Trophoblast cell (in vitro differentiated cells and primary cell): ENCODE data around the gene CRCP.
"Not testable (repeated sequence)": the region's sequence is repeated elsewhere in the genome, so short reads cannot be mapped to it uniquely, and the experiment has no call there.

Source experiments
- DNase-seq, 2 donors: peaks; one replicate each; pipeline ENCODE4 v3.0.0-alpha.2; 2016
- H2AFZ ChIP-seq: 2 replicates; pipeline ENCODE4 v1.6.1; 2013; ENCODE audit warnings: low read length, moderate library complexity, mild to moderate bottlenecking; ENCODE audit not compliant: insufficient read depth, poor library complexity
- H2AK5ac ChIP-seq: 2 replicates; pipeline ENCODE4 v1.6.1; 2013; ENCODE audit warnings: mild to moderate bottlenecking, low read length
- H2BK120ac ChIP-seq: 2 replicates; pipeline ENCODE4 v1.6.1; 2013; ENCODE audit warnings: low read length, mild to moderate bottlenecking, moderate library complexity; ENCODE audit not compliant: insufficient read depth, poor library complexity
- H2BK12ac ChIP-seq: 2 replicates; pipeline ENCODE4 v1.6.1; 2013; ENCODE audit warnings: mild to moderate bottlenecking, low read length, moderate library complexity
- H2BK5ac ChIP-seq: 2 replicates; pipeline ENCODE4 v1.6.1; 2013; ENCODE audit warnings: low read length, low read depth, moderate library complexity, mild to moderate bottlenecking; ENCODE audit not compliant: poor library complexity
- H3K14ac ChIP-seq: 2 replicates; pipeline ENCODE4 v1.6.1; 2013; ENCODE audit warnings: mild to moderate bottlenecking, low read length
- H3K18ac ChIP-seq: 2 replicates; pipeline ENCODE4 v1.6.1; 2013; ENCODE audit warnings: mild to moderate bottlenecking, low read length
- H3K23ac ChIP-seq: 2 replicates; pipeline ENCODE4 v1.6.1; 2013; ENCODE audit warnings: low read length
- H3K27ac ChIP-seq: 2 replicates; pipeline ENCODE4 v1.5.1; 2013; ENCODE audit warnings: low read depth, mild to moderate bottlenecking, inconsistent platforms, low read length, moderate library complexity
- H3K27me3 ChIP-seq: 2 replicates; pipeline ENCODE4 v1.6.1; 2013; ENCODE audit warnings: inconsistent platforms, mild to moderate bottlenecking, low read length, moderate library complexity; ENCODE audit not compliant: insufficient read depth
- H3K36me3 ChIP-seq, 2 experiments: 1 replicate in 1 of 2; 2 replicates in 1 of 2; pipeline ENCODE4 v1.6.1; 2013; ENCODE audit warnings: low read length in 2 of 2, mild to moderate bottlenecking in 2 of 2, moderate library complexity in 1 of 2; ENCODE audit not compliant: insufficient read depth in 2 of 2, control insufficient read depth in 1 of 2
- H3K4ac ChIP-seq: 2 replicates; pipeline ENCODE4 v1.6.1; 2013; ENCODE audit warnings: low read depth, mild to moderate bottlenecking, low read length, moderate library complexity
- H3K4me1 ChIP-seq, 2 experiments: 1 replicate in 1 of 2; 2 replicates in 1 of 2; pipeline ENCODE4 v1.6.1; 2013; ENCODE audit warnings: low read length in 2 of 2, mild to moderate bottlenecking in 2 of 2, moderate library complexity in 1 of 2; ENCODE audit not compliant: insufficient read depth in 2 of 2, control insufficient read depth in 1 of 2
- H3K4me2 ChIP-seq: 2 replicates; pipeline ENCODE4 v1.6.1; 2013; ENCODE audit warnings: inconsistent platforms, mild to moderate bottlenecking, low read length, moderate library complexity
- H3K4me3 ChIP-seq: 2 replicates; pipeline ENCODE4 v1.5.1; 2013; ENCODE audit warnings: mild to moderate bottlenecking, low read depth, low read length, inconsistent platforms
- H3K79me1 ChIP-seq: one replicate; pipeline ENCODE4 v1.6.1; 2013; ENCODE audit warnings: low read length
- H3K79me2 ChIP-seq: 2 replicates; pipeline ENCODE4 v1.6.1; 2013; ENCODE audit warnings: low read length, mild to moderate bottlenecking; ENCODE audit not compliant: control insufficient read depth, insufficient read depth, poor library complexity
- H3K9ac ChIP-seq: 2 replicates; pipeline ENCODE4 v1.6.1; 2013; ENCODE audit warnings: mild to moderate bottlenecking, low read length
- H3K9me3 ChIP-seq: 2 replicates; pipeline ENCODE4 v1.6.1; 2013; ENCODE audit warnings: low read depth, mild to moderate bottlenecking, control low read depth, inconsistent platforms, low read length; ENCODE audit not compliant: insufficient read depth
- H4K12ac ChIP-seq: 2 replicates; pipeline ENCODE4 v1.6.1; 2013; ENCODE audit warnings: low read depth, mild to moderate bottlenecking, low read length, moderate library complexity
- H4K8ac ChIP-seq: 2 replicates; pipeline ENCODE4 v1.6.1; 2013; ENCODE audit warnings: low read depth, mild to moderate bottlenecking, low read length, moderate library complexity
- H4K91ac ChIP-seq: one replicate; pipeline ENCODE4 v1.6.1; 2013; ENCODE audit warnings: low read depth, mild to moderate bottlenecking, low read length, moderate library complexity
- WGBS: extraction: QIAGEN DNeasy Blood & Tissue Kit; methylation state at CpG from one replicate; pipeline ENCODE4 v1.1.7; 2013; ENCODE audit warnings: missing lambda C conversion rate; ENCODE audit not compliant: insufficient read length, insufficient coverage; ENCODE audit errors: extremely low coverage; 5-methylcytosine and 5-hydroxymethylcytosine counted together

The CRCP gene

GRCh38 chr7:66156035-66156434 is 41.4 kb downstream of the CRCP start:
- H3K18ac ChIP-seq, H3K79me1 ChIP-seq, H3K9ac ChIP-seq, H3K9me3 ChIP-seq, H3K4me2 ChIP-seq, DNase-seq, H4K12ac ChIP-seq, H3K4ac ChIP-seq, H2AK5ac ChIP-seq, H2BK5ac ChIP-seq, H2BK120ac ChIP-seq, H3K4me1 ChIP-seq, H4K8ac ChIP-seq, H4K91ac ChIP-seq, H2BK12ac ChIP-seq, H3K4me3 ChIP-seq, H3K79me2 ChIP-seq, H3K27me3 ChIP-seq, H2AFZ ChIP-seq, H3K14ac ChIP-seq, H3K23ac ChIP-seq, H3K27ac ChIP-seq: not testable (repeated sequence)
- peaks cover 7 to 14% of the 10 kb centered on the region in 2 experiments for H3K36me3 ChIP-seq
- no CpG with 5 or more reads among the region's 7 CpGs for WGBS

DNA sequence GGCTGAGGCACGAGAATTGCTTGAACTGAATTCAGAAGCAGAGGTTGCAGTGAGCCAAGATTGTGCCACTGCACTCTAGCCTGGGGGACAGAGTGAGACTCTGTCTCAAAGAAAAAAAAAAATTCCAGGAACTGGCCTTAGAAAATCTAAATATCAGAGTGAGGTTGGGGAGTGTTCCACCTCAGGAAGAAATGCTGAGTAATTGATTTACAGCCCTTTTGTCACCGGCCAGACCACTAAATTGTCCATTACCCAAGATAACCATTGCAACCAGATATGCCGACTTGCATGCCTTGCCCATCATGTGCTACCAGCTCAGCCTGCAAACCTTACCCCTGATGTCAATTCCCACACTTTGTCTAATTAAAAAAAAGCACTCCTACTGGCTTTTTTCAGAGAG is 42.4 kb downstream of the CRCP start:
- Histone ChIP-seq H2BK5ac (no peak overlapping the region), H3K23ac (no peak overlapping the region), H3K4me2 (no peak overlapping the region), H3K9me3 (no peaks in the 10 kb centered on the region), H3K79me2 (no peaks in the 10 kb centered on the region), H3K9ac (no peak overlapping the region), H3K4me1 (peaks cover 0 to 6% of the 10 kb centered on the region in 2 experiments), H2AFZ (no peak overlapping the region), H3K18ac (no peak overlapping the region), H3K14ac (no peak overlapping the region), H2BK12ac (no peak overlapping the region), H4K8ac (no peak overlapping the region), H3K36me3 (peaks cover 4 to 11% of the 10 kb centered on the region in 2 experiments), H3K27me3 (no peaks in the 10 kb centered on the region), H2AK5ac (no peak overlapping the region), H4K12ac (no peak overlapping the region), H3K4ac (no peak overlapping the region), H2BK120ac (no peak overlapping the region), H3K79me1 (no peaks in the 10 kb centered on the region), H3K4me3 (no peak overlapping the region), H3K27ac (no peak overlapping the region), H4K91ac (no peak overlapping the region)
- no peak for DNase-seq
- WGBS = no CpG with 5 or more reads among the region's 3 CpGs

GRCh38 chr7:66162622-66163021 is 48.0 kb downstream of the CRCP start:
- Histone ChIP-seq H3K14ac (no peak overlapping the region), H3K79me1 (no peaks in the 10 kb centered on the region), H3K4me2 (no peak overlapping the region), H3K23ac (no peak overlapping the region), H4K91ac (no peak overlapping the region), H3K4ac (no peak overlapping the region), H3K27ac (no peak overlapping the region), H3K27me3 (no peaks in the 10 kb centered on the region), H3K4me1 (no peaks in the 10 kb centered on the region), H3K4me3 (no peak overlapping the region), H2AFZ (no peak overlapping the region), H2AK5ac (no peak overlapping the region), H3K9me3 (no peaks in the 10 kb centered on the region), H2BK5ac (no peak overlapping the region), H4K12ac (no peak overlapping the region), H3K36me3 (no peaks in the 10 kb centered on the region), H2BK120ac (no peak overlapping the region), H2BK12ac (no peak overlapping the region), H4K8ac (no peak overlapping the region), H3K79me2 (no peaks in the 10 kb centered on the region), H3K9ac (no peak overlapping the region), H3K18ac (no peak overlapping the region)
- WGBS = no CpG with 5 or more reads among the region's 4 CpGs
- no peak for DNase-seq

GRCh38 chr7:66163186-66163610 is 48.6 kb downstream of the CRCP start:
- H3K14ac ChIP-seq = no peak overlapping the region
- no peaks in the 10 kb centered on the region for H3K4me1 ChIP-seq
- no peak overlapping the region for H2AK5ac ChIP-seq
- no peak overlapping the region for H3K9ac ChIP-seq
- H3K9me3 ChIP-seq = no peaks in the 10 kb centered on the region
- H3K27ac ChIP-seq = no peak overlapping the region
- H2BK5ac ChIP-seq = no peak overlapping the region
- H4K8ac ChIP-seq = no peak overlapping the region
- no peak overlapping the region for H4K91ac ChIP-seq
- H3K23ac ChIP-seq = no peak overlapping the region
- no peak overlapping the region for H3K4me3 ChIP-seq
- H3K79me1 ChIP-seq = no peaks in the 10 kb centered on the region
- H3K18ac ChIP-seq = no peak overlapping the region
- H3K4me2 ChIP-seq = no peak overlapping the region
- H3K27me3 ChIP-seq = no peaks in the 10 kb centered on the region
- H2AFZ ChIP-seq = no peak overlapping the region
- DNase-seq = no peak
- H3K36me3 ChIP-seq = no peaks in the 10 kb centered on the region
- H4K12ac ChIP-seq = no peak overlapping the region
- no peaks in the 10 kb centered on the region for H3K79me2 ChIP-seq
- no CpG with 5 or more reads among the region's 1 CpG for WGBS
- no peak overlapping the region for H3K4ac ChIP-seq
- H2BK120ac ChIP-seq = no peak overlapping the region
- H2BK12ac ChIP-seq = no peak overlapping the region
